Measurements from ENCODE around the gene CEMIP2. TPM values are rescaled to one million over a fixed set of nuclear protein-coding genes. Genes with fewer than 3 reads are reported as not detected.

The CEMIP2 gene
- total and polyA plus RNA-seq, 2 of the 13 experiments (the other 11 are each of a cell fraction or from before 2014, with no cell fraction given), result 94.3 to 128 TPM

GRCh38 chr9:71758785-71759184, 9.5 kb downstream of the CEMIP2 start:
- H3K9me3 ChIP-seq (ENCODE audit: low read length), result no peaks in the 10 kb centered on the region
- H3K36me3 ChIP-seq (replicated peaks in 1 of 2; ENCODE audit: control insufficient read depth in 1 of 2, insufficient read depth in 2 of 2, low read length in 2 of 2), result no peaks in the 10 kb centered on the region; a peak in 1 of 5 replicates
- in situ Hi-C loops (cut with HindIII; ENCODE audit: extremely low pct_ligation_motif_present, low pct_unique_long_range_greater_than_20kb) (no loop called here), intact Hi-C loops (cut with micrococcal nuclease; ENCODE audit: unreplicated experiment) (no loop called here)
- CTCF ChIA-PET (ENCODE audit: low intra/inter-chr PET ratio, low total read pairs), result no interaction called here
- ATAC-seq (peak; percentile 74), DNase-seq (ENCODE audit: low spot score) (peak; percentile 96), FAIRE-seq (peak; percentile 62)
- peak overlapping the region; percentile 70 for H3K27ac ChIP-seq (ENCODE audit: extremely low read length, insufficient read depth, low read length)
- H4K20me1 ChIP-seq (ENCODE audit: insufficient read depth, low read length), result peaks cover 16% of the 10 kb centered on the region
- H3K79me2 ChIP-seq (ENCODE audit: insufficient read depth, low read length), result peaks cover 100% of the 10 kb centered on the region
- POLR2A ChIA-PET, result no interaction called here
- no TSS peak for BruUV-seq (replicated peaks)
- WGBS (ENCODE audit: low lambda C conversion rate), result 16% methylated on average over 2 of the region's 2 CpGs
- H3K4me1 ChIP-seq (ENCODE audit: insufficient read depth, low read length), result peaks cover 96% of the 10 kb centered on the region
- no peak overlapping the region for H2AFZ ChIP-seq (ENCODE audit: low read length)
- peak overlapping the region; percentile 55 for H3K9ac ChIP-seq (ENCODE audit: insufficient read depth, low read depth, low read length)
- peak overlapping the region in 2 of 3 experiments; percentile 26 to 44; a peak in 3 of 6 replicates for H3K4me3 ChIP-seq (replicated peaks in 1 of 3; ENCODE audit: insufficient read depth in 1 of 3, low read depth in 2 of 3, low read length in 3 of 3)
- H3K27me3 ChIP-seq (ENCODE audit: control insufficient read depth in 1 of 2, insufficient read depth in 2 of 2, low read length in 2 of 2), result no peaks in the 10 kb centered on the region
- H3K4me2 ChIP-seq (ENCODE audit: low read depth, low read length), result peak overlapping the region; percentile 73
- TF ChIP-seq GTF2F1 (IDR thresholded peaks at IDR 0.05; ENCODE audit: low read length) (no peak), RBM22 (optimal IDR thresholded peaks at IDR 0.05; ENCODE audit: low read length) (no peak), ARNT2 (CRISPR knock-in tag; IDR thresholded peaks at IDR 0.05; ENCODE audit: low read depth) (no peak), HNF1A (IDR thresholded peaks at IDR 0.05; ENCODE audit: low read depth) (peak; percentile 57; the same call in 1 of the 2 replicates), HNF1A (CRISPR knock-in tag; IDR thresholded peaks at IDR 0.05; ENCODE audit: borderline replicate concordance) (peak; percentile 52; the same call in 1 of the 2 replicates), TGIF2 (CRISPR knock-in tag; IDR thresholded peaks at IDR 0.05) (0 out of 2 replicates have a peak, but pooled peaks have one; percentile 58), ZNF569 (CRISPR knock-in tag; IDR thresholded peaks at IDR 0.05; ENCODE audit: borderline replicate concordance) (no peak), ZKSCAN8 (CRISPR knock-in tag; IDR thresholded peaks at IDR 0.05; ENCODE audit: borderline replicate concordance) (peak; percentile 43; the same call in 1 of the 2 replicates), NFE2L2 (IDR thresholded peaks at IDR 0.05; ENCODE audit: low read length) (no peak), RORA (CRISPR knock-in tag; IDR thresholded peaks at IDR 0.05) (0 out of 2 replicates have a peak, but pooled peaks have one; percentile 47), JUN (CRISPR knock-in tag; IDR thresholded peaks at IDR 0.05) (peak; percentile 42; the same call in 1 of the 2 replicates), PHF21A (CRISPR knock-in tag; IDR thresholded peaks at IDR 0.05) (peak; percentile 66), ZNF503 (CRISPR knock-in tag; IDR thresholded peaks at IDR 0.05) (peak; percentile 83; the same call in 1 of the 2 replicates), TEAD2 (CRISPR knock-in tag; IDR thresholded peaks at IDR 0.05) (no peak)
- TF ChIP-seq, protein P1, sequence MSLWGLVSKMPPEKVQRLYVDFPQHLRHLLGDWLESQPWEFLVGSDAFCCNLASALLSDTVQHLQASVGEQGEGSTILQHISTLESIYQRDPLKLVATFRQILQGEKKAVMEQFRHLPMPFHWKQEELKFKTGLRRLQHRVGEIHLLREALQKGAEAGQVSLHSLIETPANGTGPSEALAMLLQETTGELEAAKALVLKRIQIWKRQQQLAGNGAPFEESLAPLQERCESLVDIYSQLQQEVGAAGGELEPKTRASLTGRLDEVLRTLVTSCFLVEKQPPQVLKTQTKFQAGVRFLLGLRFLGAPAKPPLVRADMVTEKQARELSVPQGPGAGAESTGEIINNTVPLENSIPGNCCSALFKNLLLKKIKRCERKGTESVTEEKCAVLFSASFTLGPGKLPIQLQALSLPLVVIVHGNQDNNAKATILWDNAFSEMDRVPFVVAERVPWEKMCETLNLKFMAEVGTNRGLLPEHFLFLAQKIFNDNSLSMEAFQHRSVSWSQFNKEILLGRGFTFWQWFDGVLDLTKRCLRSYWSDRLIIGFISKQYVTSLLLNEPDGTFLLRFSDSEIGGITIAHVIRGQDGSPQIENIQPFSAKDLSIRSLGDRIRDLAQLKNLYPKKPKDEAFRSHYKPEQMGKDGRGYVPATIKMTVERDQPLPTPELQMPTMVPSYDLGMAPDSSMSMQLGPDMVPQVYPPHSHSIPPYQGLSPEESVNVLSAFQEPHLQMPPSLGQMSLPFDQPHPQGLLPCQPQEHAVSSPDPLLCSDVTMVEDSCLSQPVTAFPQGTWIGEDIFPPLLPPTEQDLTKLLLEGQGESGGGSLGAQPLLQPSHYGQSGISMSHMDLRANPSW (CRISPR knock-in tag; IDR thresholded peaks at IDR 0.05; ENCODE audit: borderline replicate concordance), result no peak
- TF ChIP-seq, protein P2, sequence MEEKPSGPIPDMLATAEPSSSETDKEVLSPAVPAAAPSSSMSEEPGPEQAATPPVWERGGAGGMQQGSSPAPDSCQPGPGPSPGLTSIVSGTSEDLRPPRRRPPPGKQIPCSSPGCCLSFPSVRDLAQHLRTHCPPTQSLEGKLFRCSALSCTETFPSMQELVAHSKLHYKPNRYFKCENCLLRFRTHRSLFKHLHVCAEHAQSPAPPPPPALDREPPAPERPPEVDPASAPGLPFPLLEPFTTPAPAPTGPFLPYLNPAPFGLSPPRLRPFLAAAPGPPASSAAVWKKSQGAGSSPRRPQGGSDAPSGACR (CRISPR knock-in tag; IDR thresholded peaks at IDR 0.05), result no peak
